ENCODE results near the gene THRB. TPM values are rescaled to one million over a fixed set of nuclear protein-coding genes. Genes with fewer than 3 reads are reported as not detected.

Gene THRB
- total RNA-seq, 4 donors from 2014 or later: 19.8 to 25.8 (median 23.4) TPM

DNA sequence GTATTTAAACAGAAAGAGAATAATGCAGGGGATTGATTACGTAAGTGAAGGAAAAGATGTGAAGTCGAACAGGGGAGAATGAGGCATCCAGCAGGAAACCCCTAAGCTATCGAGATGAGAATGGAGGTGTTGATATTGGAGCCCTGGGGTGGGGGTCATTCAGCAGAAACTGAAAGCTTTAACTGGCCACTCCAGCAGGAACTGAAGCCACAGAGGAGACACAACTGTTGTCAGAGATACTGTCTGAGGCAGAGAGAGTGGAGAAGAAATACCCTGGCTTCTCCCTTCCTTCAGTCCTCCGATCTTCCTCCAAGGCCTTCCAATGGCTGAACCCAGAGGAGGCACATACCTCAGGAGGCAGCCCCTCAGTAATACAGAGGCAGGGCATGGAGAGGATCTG lies 152.4 kb downstream of the THRB start:
- DNase-seq (ENCODE audit: low spot score in 2 of 2): no peak
- intact Hi-C loops (cut with DNase I; ENCODE audit: low total_unique reads): no loop called here
- H3K4me3 ChIP-seq (ENCODE audit: low read depth, poor library complexity, severe bottlenecking): no peak overlapping the region
- TF ChIP-seq POLR2A (IDR thresholded peaks at IDR 0.05): no peak
- TF ChIP-seq, protein P1, sequence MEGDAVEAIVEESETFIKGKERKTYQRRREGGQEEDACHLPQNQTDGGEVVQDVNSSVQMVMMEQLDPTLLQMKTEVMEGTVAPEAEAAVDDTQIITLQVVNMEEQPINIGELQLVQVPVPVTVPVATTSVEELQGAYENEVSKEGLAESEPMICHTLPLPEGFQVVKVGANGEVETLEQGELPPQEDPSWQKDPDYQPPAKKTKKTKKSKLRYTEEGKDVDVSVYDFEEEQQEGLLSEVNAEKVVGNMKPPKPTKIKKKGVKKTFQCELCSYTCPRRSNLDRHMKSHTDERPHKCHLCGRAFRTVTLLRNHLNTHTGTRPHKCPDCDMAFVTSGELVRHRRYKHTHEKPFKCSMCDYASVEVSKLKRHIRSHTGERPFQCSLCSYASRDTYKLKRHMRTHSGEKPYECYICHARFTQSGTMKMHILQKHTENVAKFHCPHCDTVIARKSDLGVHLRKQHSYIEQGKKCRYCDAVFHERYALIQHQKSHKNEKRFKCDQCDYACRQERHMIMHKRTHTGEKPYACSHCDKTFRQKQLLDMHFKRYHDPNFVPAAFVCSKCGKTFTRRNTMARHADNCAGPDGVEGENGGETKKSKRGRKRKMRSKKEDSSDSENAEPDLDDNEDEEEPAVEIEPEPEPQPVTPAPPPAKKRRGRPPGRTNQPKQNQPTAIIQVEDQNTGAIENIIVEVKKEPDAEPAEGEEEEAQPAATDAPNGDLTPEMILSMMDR (IDR thresholded peaks at IDR 0.05): no peak
- WGBS, 2 donors: 92 to 95% methylated on average over 4 of the region's 4 CpGs

DNA sequence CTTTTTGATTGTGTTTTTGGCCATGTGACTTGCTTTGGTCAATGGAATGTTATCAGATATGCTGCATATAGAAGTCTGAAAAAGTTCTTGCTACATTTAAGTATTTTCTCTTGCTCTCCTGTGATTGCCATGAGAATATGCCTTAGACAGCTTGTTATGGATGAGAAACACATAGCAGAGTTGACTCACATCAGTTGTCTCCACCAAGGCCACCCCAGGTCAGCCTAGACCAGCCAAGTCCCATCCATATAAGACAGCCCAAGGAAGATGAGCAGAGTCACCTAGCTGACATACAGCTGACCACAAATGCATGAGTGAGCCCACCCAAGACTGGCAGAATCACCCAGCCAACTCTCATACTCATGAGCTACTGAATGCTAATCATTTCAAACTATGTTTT lies 153.0 kb downstream of the THRB start:
- intact Hi-C loops (cut with DNase I; ENCODE audit: low total_unique reads): no loop called here
- TF ChIP-seq POLR2A (IDR thresholded peaks at IDR 0.05): no peak
- TF ChIP-seq, protein P1 (IDR thresholded peaks at IDR 0.05): no peak
- no peak for DNase-seq (ENCODE audit: low spot score in 2 of 2)
- H3K4me3 ChIP-seq (ENCODE audit: low read depth, poor library complexity, severe bottlenecking): no peak overlapping the region

DNA sequence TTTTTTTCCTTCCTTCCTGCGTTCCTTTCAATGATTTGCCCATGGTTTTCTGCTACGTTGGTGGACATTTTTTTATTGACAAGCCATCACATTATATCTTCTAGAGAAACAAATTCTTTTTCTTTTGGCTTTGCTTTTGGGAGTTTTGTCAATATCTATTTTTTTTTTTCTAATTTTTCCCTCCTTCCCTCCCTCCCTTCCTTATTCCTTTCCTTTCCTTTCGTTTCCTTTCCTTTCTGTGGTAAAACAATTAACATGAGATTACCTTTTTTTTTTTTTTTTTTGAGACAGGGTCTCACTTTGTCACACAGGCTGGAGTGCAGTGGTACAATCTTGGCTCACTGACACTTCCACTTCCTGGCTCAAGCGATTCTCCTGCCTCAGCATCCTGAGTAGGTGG lies 153.7 kb downstream of the THRB start:
- intact Hi-C loops (cut with DNase I; ENCODE audit: low total_unique reads): no loop called here
- WGBS, 2 donors: 85 to 93% methylated on average over 4 of the region's 4 CpGs
- H3K4me3 ChIP-seq (ENCODE audit: low read depth, poor library complexity, severe bottlenecking): no peak overlapping the region
- DNase-seq (ENCODE audit: low spot score in 2 of 2): no peak
- TF ChIP-seq, protein P1 (IDR thresholded peaks at IDR 0.05): no peak
- no peak for TF ChIP-seq POLR2A (IDR thresholded peaks at IDR 0.05)

DNA sequence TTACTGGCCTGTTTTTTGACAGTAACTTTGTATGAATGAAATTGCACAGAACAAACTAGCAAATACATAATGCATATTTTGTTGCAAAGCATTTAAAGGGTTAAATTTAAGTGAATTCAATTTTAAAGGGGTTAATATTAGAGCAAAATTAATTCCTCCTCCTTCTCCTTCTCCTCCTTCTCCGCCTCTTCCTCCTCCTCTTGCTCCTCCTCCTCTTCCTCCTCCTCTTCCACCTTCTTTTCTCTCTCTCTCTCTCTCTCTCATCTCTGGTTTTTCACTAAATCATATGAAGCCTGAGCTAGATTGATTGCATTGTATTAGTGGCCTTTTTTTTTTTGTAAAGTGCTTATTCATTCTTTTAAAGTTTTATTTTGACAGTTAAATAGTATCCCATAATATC lies 154.5 kb downstream of the THRB start:
- H3K4me3 ChIP-seq (ENCODE audit: low read depth, poor library complexity, severe bottlenecking): no peak overlapping the region
- no peak for DNase-seq (ENCODE audit: low spot score in 2 of 2)
- intact Hi-C loops (cut with DNase I; ENCODE audit: low total_unique reads): no loop called here
- WGBS, 2 donors: 60 to 64% methylated on average over 1 of the region's 1 CpG
- TF ChIP-seq POLR2A (IDR thresholded peaks at IDR 0.05): no peak
- TF ChIP-seq, protein P1 (IDR thresholded peaks at IDR 0.05): no peak

DNA sequence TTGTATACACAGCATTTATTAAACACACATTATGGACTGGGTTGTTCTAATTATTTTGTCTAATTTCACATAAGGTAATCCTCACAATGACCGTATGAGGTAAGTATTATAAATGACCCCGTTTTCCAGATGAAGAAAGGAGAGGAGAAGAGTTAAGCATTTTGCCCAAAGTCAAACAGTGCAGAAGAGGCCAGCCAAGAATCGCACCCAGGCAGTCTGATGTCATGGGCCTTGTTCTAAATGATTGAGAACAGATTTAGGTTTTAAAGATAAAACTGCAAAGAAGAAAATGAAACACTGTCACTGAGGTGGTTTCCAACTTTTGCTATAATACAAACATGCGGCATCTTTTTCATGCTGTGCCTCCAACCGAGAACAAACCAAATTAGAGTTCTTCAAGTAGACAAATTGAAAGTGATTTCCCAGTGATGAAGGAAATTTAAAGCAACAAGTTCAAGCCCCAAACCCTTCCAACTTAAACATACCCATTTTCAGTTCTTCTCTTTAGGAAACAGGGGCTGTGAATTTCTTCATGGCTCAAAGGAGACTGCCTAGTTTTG lies 155.3 kb downstream of the THRB start:
- intact Hi-C loops (cut with DNase I; ENCODE audit: low total_unique reads): no loop called here
- TF ChIP-seq, protein P1 (IDR thresholded peaks at IDR 0.05): no peak
- no peak for TF ChIP-seq POLR2A (IDR thresholded peaks at IDR 0.05)
- no peak overlapping the region for H3K4me3 ChIP-seq (ENCODE audit: low read depth, poor library complexity, severe bottlenecking)
- no peak for DNase-seq (ENCODE audit: low spot score in 2 of 2)
- 64 to 67% methylated on average over 5 of the region's 5 CpGs for WGBS, 2 donors
